ENCODE data around the gene DNAJC1.

GRCh38 chr10:21972584-21972983 is 30.9 kb downstream of the DNAJC1 start:
- TF ChIP-seq CTCF (IDR thresholded peaks at IDR 0.05) (no peak), POLR2A (IDR thresholded peaks at IDR 0.05) (no peak)
